K562 (cell line): ENCODE measurements around the gene SRPK2. TPM values are rescaled to one million over a fixed set of nuclear protein-coding genes. Genes with fewer than 3 reads are reported as not detected.
A peak's percentile ranks its signal among the peaks of the same experiment; 100 is the strongest.

Source experiments
- ATAC-seq: fragments of 200-7000 bp; cut with Tn5 transposase; 3 replicates; pipeline ENCODE4 v1.9.1; 2020; ENCODE audit warnings: moderate library complexity
- BruUV-seq: library from RNA; stranded (reverse); fragments of 400-500 nt; replicated peaks from 2 replicates; lab custom pipeline; 2021; lab: Mats Ljungman, UMichigan
- CTCF ChIA-PET: fragments of 300-600 bp; formaldehyde crosslinking; extraction: SDS; loops from one replicate; lab custom pipeline; 2021; ENCODE audit warnings: low intra/inter-chr PET ratio; lab: Yijun Ruan, JAX
- POLR2A ChIA-PET: fragments of 300-600, 350-650 bp; sonication (Branson Sonifier 250); formaldehyde crosslinking; extraction: SDS; loops from one replicate; lab custom pipeline; 2021; ENCODE audit warnings: antibody characterized with exemption, inconsistent platforms; lab: Yijun Ruan, JAX
- DNase-seq, 4 experiments: peaks; one replicate each; pipeline versions ENCODE4 v3.0.0 to v3.0.0-alpha.2; 2011 to 2018; ENCODE audit warnings: low spot score in 3 of 4, mixed read lengths in 3 of 4; ENCODE audit errors: extremely low read depth in 1 of 4
- FAIRE-seq: peaks from 2 replicates; lab custom pipeline; 2011; peaks lifted over from hg19 to GRCh38; lab: Jason Lieb, UNC
- H2AFZ ChIP-seq: 2 replicates; pipeline ENCODE4 v1.6.0; 2011; ENCODE audit warnings: low read depth, low read length, control low read depth, inconsistent platforms
- H3K27ac ChIP-seq: fragments of 200-600 bp; 3 replicates; pipeline ENCODE4 v1.8.0; 2011; ENCODE audit warnings: low read depth, mild to moderate bottlenecking, control low read depth, inconsistent platforms, low read length, moderate library complexity, mixed read lengths; ENCODE audit errors: extremely low read depth
- H3K27me3 ChIP-seq, 2 experiments: fragments of 300-600 bp in 1 of 2; 2 replicates in 1 of 2; 3 replicates in 1 of 2; pipeline versions ENCODE4 v1.6.0 to v1.8.0; 2011; ENCODE audit warnings: inconsistent platforms in 2 of 2, low read length in 2 of 2, mild to moderate bottlenecking in 1 of 2, mixed read lengths in 1 of 2, moderate library complexity in 1 of 2; ENCODE audit not compliant: control insufficient read depth in 2 of 2, insufficient read depth in 2 of 2
- H3K36me3 ChIP-seq: fragments of 300-600 bp; 3 replicates; pipeline ENCODE4 v1.8.0; 2011; ENCODE audit warnings: mild to moderate bottlenecking, low read length, inconsistent platforms; ENCODE audit not compliant: control insufficient read depth, insufficient read depth
- H3K4me1 ChIP-seq, 2 experiments: fragments of 200-600 bp in 1 of 2; replicated peaks in 1 of 2; 2 replicates in 1 of 2; 3 replicates in 1 of 2; pipeline versions ENCODE4 v1.5.1 to v1.8.0; 2011; ENCODE audit warnings: inconsistent platforms in 2 of 2, low read length in 2 of 2, mild to moderate bottlenecking in 1 of 2, mixed read lengths in 1 of 2, moderate library complexity in 1 of 2; ENCODE audit not compliant: control insufficient read depth in 2 of 2, insufficient read depth in 2 of 2
- H3K4me2 ChIP-seq: 2 replicates; pipeline ENCODE4 v1.6.1; 2011; ENCODE audit warnings: low read length, control low read depth, inconsistent platforms, mixed read lengths; ENCODE audit not compliant: insufficient read depth
- H3K4me3 ChIP-seq: fragments of 200-600 bp; sonication (generic), shearing (Covaris generic); 2 replicates; pipeline ENCODE4 v1.5.1; 2016; ENCODE audit warnings: control low read depth, inconsistent platforms
- H3K79me2 ChIP-seq: fragments of 200-600 bp; 3 replicates; pipeline ENCODE4 v1.8.0; 2011; ENCODE audit warnings: low read length, inconsistent platforms; ENCODE audit not compliant: control insufficient read depth, insufficient read depth
- H3K9ac ChIP-seq, 2 experiments: 2 replicates each; pipeline versions ENCODE4 v1.6.0 to v1.6.1; 2011; ENCODE audit warnings: low read depth in 2 of 2, low read length in 2 of 2, control low read depth in 1 of 2, inconsistent platforms in 1 of 2, mild to moderate bottlenecking in 1 of 2, mixed read lengths in 1 of 2; ENCODE audit not compliant: insufficient read depth in 1 of 2
- H3K9me1 ChIP-seq: one replicate; pipeline ENCODE4 v1.6.0; 2011; ENCODE audit warnings: inconsistent platforms, mild to moderate bottlenecking, low read length, moderate library complexity; ENCODE audit not compliant: control insufficient read depth, insufficient read depth
- H3K9me3 ChIP-seq: replicated peaks from 2 replicates; pipeline ENCODE4 v1.5.1; 2011; ENCODE audit warnings: low read depth, low read length, inconsistent platforms; ENCODE audit not compliant: control insufficient read depth, insufficient read depth
- H4K20me1 ChIP-seq: replicated peaks from 2 replicates; pipeline ENCODE4 v1.6.1; 2011; ENCODE audit warnings: low read length, inconsistent platforms, mixed read lengths; ENCODE audit not compliant: control insufficient read depth, insufficient read depth
- FOS ChIP-seq: IDR thresholded peaks from 3 replicates; pipeline ENCODE4 v1.6.1; 2011; ENCODE audit not compliant: insufficient read length; ENCODE audit errors: extremely low read depth
- MXI1 ChIP-seq: IDR thresholded peaks from 2 replicates; pipeline ENCODE4 v1.6.1; 2011; ENCODE audit warnings: low read depth, mild to moderate bottlenecking, improper control_type of control experiment, low read length
- SRSF9 ChIP-seq: fragments of 200-400 bp; formaldehyde crosslinking; IDR thresholded peaks from 2 replicates; pipeline ENCODE4 v1.6.1; 2017; ENCODE audit warnings: low read depth, low read length, borderline replicate concordance
- TEAD4 ChIP-seq, 2 experiments: sonication (generic) in 1 of 2; formaldehyde crosslinking in 1 of 2; IDR thresholded peaks; 2 replicates each; pipeline versions ENCODE4 v1.6.1 to v1.8.0; 2012 to 2022; ENCODE audit warnings: borderline replicate concordance in 1 of 2, inconsistent platforms in 1 of 2, low read length in 1 of 2, mild to moderate bottlenecking in 1 of 2, missing genetic modification reagents in 1 of 2
- YY1 ChIP-seq, 3 experiments: IDR thresholded peaks; 2 replicates each; pipeline ENCODE4 v1.6.1; 2011; ENCODE audit warnings: low read length in 2 of 3, mild to moderate bottlenecking in 2 of 3, moderate library complexity in 2 of 3, borderline replicate concordance in 1 of 3, control low read depth in 1 of 3, low read depth in 1 of 3; ENCODE audit not compliant: insufficient read depth in 3 of 3, insufficient replicate concordance in 2 of 3, control insufficient read depth in 1 of 3, insufficient read length in 1 of 3; ENCODE audit errors: extremely low read depth in 1 of 3
- whole genome bisulfite sequencing: fragments of 100-300 bp; shearing (Covaris generic); methylation state at CpG from one replicate; pipeline ENCODE4 v1.1.6; 2016; ENCODE audit warnings: low coverage, mixed read lengths; ENCODE audit not compliant: insufficient coverage; ENCODE audit errors: missing lambda C conversion rate; 5-methylcytosine and 5-hydroxymethylcytosine counted together
- in situ Hi-C: fragments of 300-500 bp; cut with MboI; formaldehyde crosslinking; loops from 4 replicates; pipeline ENCODE4 v1.15.0; 2018; ENCODE audit warnings: inconsistent platforms, mixed read lengths
- intact Hi-C: fragments of 100-400 bp; cut with micrococcal nuclease; formaldehyde crosslinking; loops from 2 replicates; pipeline ENCODE4 v1.14.2; 2022
- polyA plus RNA-seq, 8 experiments: library from polyadenylated mRNA; depleted of rRNA in 4 of 8; stranded (reverse) in 5 of 8; unstranded in 3 of 8; fragments of >200 nt; fragmentation: Nextera tagmentation in 2 of 8; fragmentation: Illumina TruSeq in 1 of 8; extraction: Ambion mirVana in 2 of 8; extraction: Trizol in 1 of 8; gene quantifications; 2 replicates each; pipeline versions ENCODE4 v1.2.1 to v1.2.3, GENCODE V29; 2011 to 2014; ENCODE audit warnings: inconsistent platforms in 1 of 8, missing spikeins in 1 of 8
- total RNA-seq, 7 experiments: library from RNA; depleted of rRNA in 6 of 7; stranded (reverse); fragments of >200 nt in 6 of 7; fragmentation: Illumina TruSeq in 2 of 7; extraction: Trizol in 2 of 7; gene quantifications; 2 replicates each; pipeline versions ENCODE4 v1.2.1 to v1.2.3, GENCODE V29; 2011 to 2021; ENCODE audit warnings: low replicate concordance in 1 of 7
- TF ChIP-seq, protein P1 (sequence below): fragments of 200-800 bp; sonication (Bioruptor generic); IDR thresholded peaks from 2 replicates; pipeline ENCODE4 v1.6.1; 2017; ENCODE audit warnings: missing genetic modification characterization, missing compliant biosample characterization
- TF ChIP-seq, protein P2 (sequence below): fragments of 450-650 bp; formaldehyde crosslinking; IDR thresholded peaks from 2 replicates; pipeline ENCODE4 v1.4.0; 2020; ENCODE audit warnings: mild to moderate bottlenecking, moderate library complexity
- TF ChIP-seq, protein P3 (sequence below): fragments of 250-450 bp; sonication (Bioruptor Pico); IDR thresholded peaks from 2 replicates; pipeline ENCODE4 v1.4.0; 2020; ENCODE audit warnings: mild to moderate bottlenecking, moderate library complexity, borderline replicate concordance

Gene SRPK2
- total and polyA plus RNA-seq, 9 of the 15 experiments (the other 6 are each of a cell fraction or from before 2014, with no cell fraction given) = 21.5 to 44.7 (median 33.3) TPM

DNA sequence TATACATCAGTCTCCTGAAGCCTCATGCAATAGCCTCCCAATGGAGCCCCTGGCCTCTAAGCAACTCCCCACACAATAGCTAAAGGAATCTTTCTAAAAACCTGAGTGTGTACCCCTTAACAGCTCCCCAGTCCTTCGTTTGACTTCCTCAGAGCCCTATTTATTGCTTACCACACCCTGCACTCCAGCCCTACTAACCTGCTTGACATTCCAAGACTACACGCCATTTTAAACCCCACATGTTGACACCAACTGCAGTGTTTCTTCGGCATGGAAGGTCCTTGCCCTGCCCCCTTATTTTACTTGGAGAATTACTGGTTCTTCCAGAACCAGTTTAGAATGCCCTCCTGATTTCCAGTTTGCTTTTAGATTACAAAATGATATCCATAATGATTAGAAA, 10.8 kb downstream of the SRPK2 start:
- 0 out of 2 replicates have a peak, but pooled peaks have one; percentile 17 for TF ChIP-seq TEAD4 (IDR thresholded peaks at IDR 0.05; ENCODE audit: low read length)
- no peak for TF ChIP-seq TEAD4 (CRISPR knock-in tag; IDR thresholded peaks at IDR 0.05; ENCODE audit: borderline replicate concordance)
- TF ChIP-seq FOS = no peak
- TF ChIP-seq, protein P1, sequence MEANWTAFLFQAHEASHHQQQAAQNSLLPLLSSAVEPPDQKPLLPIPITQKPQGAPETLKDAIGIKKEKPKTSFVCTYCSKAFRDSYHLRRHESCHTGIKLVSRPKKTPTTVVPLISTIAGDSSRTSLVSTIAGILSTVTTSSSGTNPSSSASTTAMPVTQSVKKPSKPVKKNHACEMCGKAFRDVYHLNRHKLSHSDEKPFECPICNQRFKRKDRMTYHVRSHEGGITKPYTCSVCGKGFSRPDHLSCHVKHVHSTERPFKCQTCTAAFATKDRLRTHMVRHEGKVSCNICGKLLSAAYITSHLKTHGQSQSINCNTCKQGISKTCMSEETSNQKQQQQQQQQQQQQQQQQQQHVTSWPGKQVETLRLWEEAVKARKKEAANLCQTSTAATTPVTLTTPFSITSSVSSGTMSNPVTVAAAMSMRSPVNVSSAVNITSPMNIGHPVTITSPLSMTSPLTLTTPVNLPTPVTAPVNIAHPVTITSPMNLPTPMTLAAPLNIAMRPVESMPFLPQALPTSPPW = no peak
- TF ChIP-seq, protein P2, sequence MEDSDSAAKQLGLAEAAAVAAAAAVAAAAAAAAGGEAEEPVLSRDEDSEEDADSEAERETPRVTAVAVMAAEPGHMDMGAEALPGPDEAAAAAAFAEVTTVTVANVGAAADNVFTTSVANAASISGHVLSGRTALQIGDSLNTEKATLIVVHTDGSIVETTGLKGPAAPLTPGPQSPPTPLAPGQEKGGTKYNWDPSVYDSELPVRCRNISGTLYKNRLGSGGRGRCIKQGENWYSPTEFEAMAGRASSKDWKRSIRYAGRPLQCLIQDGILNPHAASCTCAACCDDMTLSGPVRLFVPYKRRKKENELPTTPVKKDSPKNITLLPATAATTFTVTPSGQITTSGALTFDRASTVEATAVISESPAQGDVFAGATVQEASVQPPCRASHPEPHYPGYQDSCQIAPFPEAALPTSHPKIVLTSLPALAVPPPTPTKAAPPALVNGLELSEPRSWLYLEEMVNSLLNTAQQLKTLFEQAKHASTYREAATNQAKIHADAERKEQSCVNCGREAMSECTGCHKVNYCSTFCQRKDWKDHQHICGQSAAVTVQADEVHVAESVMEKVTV = no peak
- TF ChIP-seq, protein P3, sequence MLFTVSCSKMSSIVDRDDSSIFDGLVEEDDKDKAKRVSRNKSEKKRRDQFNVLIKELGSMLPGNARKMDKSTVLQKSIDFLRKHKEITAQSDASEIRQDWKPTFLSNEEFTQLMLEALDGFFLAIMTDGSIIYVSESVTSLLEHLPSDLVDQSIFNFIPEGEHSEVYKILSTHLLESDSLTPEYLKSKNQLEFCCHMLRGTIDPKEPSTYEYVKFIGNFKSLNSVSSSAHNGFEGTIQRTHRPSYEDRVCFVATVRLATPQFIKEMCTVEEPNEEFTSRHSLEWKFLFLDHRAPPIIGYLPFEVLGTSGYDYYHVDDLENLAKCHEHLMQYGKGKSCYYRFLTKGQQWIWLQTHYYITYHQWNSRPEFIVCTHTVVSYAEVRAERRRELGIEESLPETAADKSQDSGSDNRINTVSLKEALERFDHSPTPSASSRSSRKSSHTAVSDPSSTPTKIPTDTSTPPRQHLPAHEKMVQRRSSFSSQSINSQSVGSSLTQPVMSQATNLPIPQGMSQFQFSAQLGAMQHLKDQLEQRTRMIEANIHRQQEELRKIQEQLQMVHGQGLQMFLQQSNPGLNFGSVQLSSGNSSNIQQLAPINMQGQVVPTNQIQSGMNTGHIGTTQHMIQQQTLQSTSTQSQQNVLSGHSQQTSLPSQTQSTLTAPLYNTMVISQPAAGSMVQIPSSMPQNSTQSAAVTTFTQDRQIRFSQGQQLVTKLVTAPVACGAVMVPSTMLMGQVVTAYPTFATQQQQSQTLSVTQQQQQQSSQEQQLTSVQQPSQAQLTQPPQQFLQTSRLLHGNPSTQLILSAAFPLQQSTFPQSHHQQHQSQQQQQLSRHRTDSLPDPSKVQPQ = no peak
- TF ChIP-seq SRSF9 = no peak
- no peak for TF ChIP-seq MXI1
- peak in 1 of 3 experiments; percentile 65 for TF ChIP-seq YY1 (IDR thresholded peaks at IDR 0.05; ENCODE audit: borderline replicate concordance in 1 of 3, control insufficient read depth in 1 of 3, extremely low read depth in 1 of 3, insufficient read depth in 3 of 3, insufficient read length in 1 of 3, insufficient replicate concordance in 2 of 3, low read depth in 1 of 3, low read length in 2 of 3)
- no peaks in the 10 kb centered on the region for H3K36me3 ChIP-seq

More for the DNA sequence above, 10.8 kb downstream of the SRPK2 start:
- H3K9ac ChIP-seq = no peak overlapping the region
- no peaks in the 10 kb centered on the region for H4K20me1 ChIP-seq
- ChIA-PET POLR2A (interaction anchor here (1.1 to 2.7 kb wide), 5 partner anchors 10 to 1789 kb away, joined by 3 to 32 read pairs (median 7); partner anchors contain the start of gene SRPK2), CTCF (no interaction called here)
- BruUV-seq = TSS peak; percentile 20
- in situ Hi-C loops (no loop called here), intact Hi-C loops (no loop called here)
- peak overlapping the region; percentile 32; the same call in 2 of the 3 replicates for H3K27ac ChIP-seq
- H3K9me3 ChIP-seq = no peaks in the 10 kb centered on the region
- WGBS = 38% methylated on average over 3 of the region's 3 CpGs
- H3K27me3 ChIP-seq = no peaks in the 10 kb centered on the region
- H3K79me2 ChIP-seq = peaks cover 83% of the 10 kb centered on the region
- H3K4me3 ChIP-seq = no peak overlapping the region
- H2AFZ ChIP-seq = no peak overlapping the region; the same call in 1 of the 2 replicates
- peak in 1 of 4 experiments; percentile 19 for DNase-seq
- peaks cover 21 to 22% of the 10 kb centered on the region in 2 experiments for H3K4me1 ChIP-seq
- peak; percentile 34 for ATAC-seq
- no peak for FAIRE-seq
- no peak overlapping the region for H3K4me2 ChIP-seq
- peaks cover 3% of the 10 kb centered on the region for H3K9me1 ChIP-seq
